HepG2 (cell line): ENCODE measurements around the gene COL5A1. TPM values are rescaled to one million over a fixed set of nuclear protein-coding genes. Genes with fewer than 3 reads are reported as not detected.

Experiments used
- ATAC-seq: fragments of 200-7000 bp; cut with Tn5 transposase; 3 replicates; pipeline ENCODE4 v1.9.1; 2020; ENCODE audit warnings: mild to moderate bottlenecking, moderate library complexity
- BruUV-seq: library from RNA; stranded (reverse); fragments of 400-500 nt; replicated peaks from 2 replicates; lab custom pipeline; 2021; lab: Mats Ljungman, UMichigan
- CTCF ChIA-PET: fragments of 300-600 bp; formaldehyde crosslinking; extraction: SDS; loops from one replicate; lab custom pipeline; 2021; ENCODE audit warnings: low total read pairs, inconsistent platforms, low intra/inter-chr PET ratio; lab: Yijun Ruan, JAX
- POLR2A ChIA-PET: fragments of 350-600 bp; sonication (Branson Sonifier 250); formaldehyde crosslinking; loops from one replicate; lab custom pipeline; 2020; ENCODE audit warnings: antibody characterized with exemption, inconsistent platforms; lab: Yijun Ruan, JAX
- DNase-seq: peaks from one replicate; pipeline ENCODE4 v3.0.0-alpha.2; 2015; ENCODE audit warnings: low spot score
- FAIRE-seq: peaks from 3 replicates; lab custom pipeline; 2011; peaks lifted over from hg19 to GRCh38; lab: Jason Lieb, UNC
- H2AFZ ChIP-seq: one replicate; pipeline ENCODE4 v1.6.1; 2011; ENCODE audit warnings: low read length, inconsistent platforms
- H3K27ac ChIP-seq: fragments of 300-600 bp; 3 replicates; pipeline ENCODE4 v1.8.0; 2011; ENCODE audit warnings: mixed run types, mild to moderate bottlenecking, mixed read lengths, low read length, inconsistent platforms; ENCODE audit not compliant: insufficient read depth; ENCODE audit errors: extremely low read length
- H3K27me3 ChIP-seq, 2 experiments: fragments of 200-600 bp in 1 of 2; 2 replicates in 1 of 2; 3 replicates in 1 of 2; pipeline versions ENCODE4 v1.6.0 to v1.8.0; 2011; ENCODE audit warnings: low read length in 2 of 2, mild to moderate bottlenecking in 2 of 2, moderate library complexity in 2 of 2, inconsistent platforms in 1 of 2; ENCODE audit not compliant: insufficient read depth in 2 of 2, control insufficient read depth in 1 of 2
- H3K36me3 ChIP-seq, 2 experiments: fragments of 200-600 bp in 1 of 2; replicated peaks in 1 of 2; 2 replicates in 1 of 2; 3 replicates in 1 of 2; pipeline versions ENCODE4 v1.5.1 to v1.8.0; 2011; ENCODE audit warnings: low read length in 2 of 2, inconsistent platforms in 1 of 2; ENCODE audit not compliant: insufficient read depth in 2 of 2, control insufficient read depth in 1 of 2
- H3K4me1 ChIP-seq: 2 replicates; pipeline ENCODE4 v1.5.1; 2012; ENCODE audit warnings: low read length, inconsistent platforms; ENCODE audit not compliant: insufficient read depth
- H3K4me2 ChIP-seq: 2 replicates; pipeline ENCODE4 v1.6.0; 2011; ENCODE audit warnings: low read depth, low read length, inconsistent platforms
- H3K4me3 ChIP-seq, 3 experiments: fragments of 200-600 bp in 1 of 3; sonication (generic), shearing (Covaris generic) in 1 of 3; replicated peaks in 1 of 3; 2 replicates each; pipeline ENCODE4 v1.5.1; 2011 to 2016; ENCODE audit warnings: low read length in 3 of 3, inconsistent platforms in 2 of 3, low read depth in 2 of 3, mild to moderate bottlenecking in 2 of 3, control low read depth in 1 of 3, mixed read lengths in 1 of 3; ENCODE audit not compliant: insufficient read depth in 1 of 3
- H3K79me2 ChIP-seq: one replicate; pipeline ENCODE4 v1.6.1; 2011; ENCODE audit warnings: low read length, inconsistent platforms; ENCODE audit not compliant: insufficient read depth
- H3K9ac ChIP-seq: 2 replicates; pipeline ENCODE4 v1.6.0; 2011; ENCODE audit warnings: mild to moderate bottlenecking, low read depth, low read length, inconsistent platforms; ENCODE audit not compliant: insufficient read depth
- H3K9me3 ChIP-seq: 2 replicates; pipeline ENCODE4 v1.5.1; 2012; ENCODE audit warnings: mild to moderate bottlenecking, low read length
- H4K20me1 ChIP-seq: 2 replicates; pipeline ENCODE4 v1.6.0; 2011; ENCODE audit warnings: inconsistent platforms, mild to moderate bottlenecking, low read length, moderate library complexity; ENCODE audit not compliant: insufficient read depth
- ARNT ChIP-seq: fragments of 450-650 bp; IDR thresholded peaks from 2 replicates; pipeline ENCODE4 v1.6.1; 2017
- ATF7 ChIP-seq, 2 experiments: fragments of 450-650 bp in 1 of 2; sonication (generic) in 1 of 2; formaldehyde crosslinking in 1 of 2; IDR thresholded peaks; 2 replicates each; pipeline versions ENCODE4 v1.4.0 to v1.6.1; 2016 to 2020; ENCODE audit warnings: antibody characterized with exemption in 1 of 2, mild to moderate bottlenecking in 1 of 2, missing genetic modification reagents in 1 of 2
- ATM ChIP-seq: fragments of 450-650 bp; IDR thresholded peaks from 2 replicates; pipeline ENCODE4 v1.7.1; 2017; ENCODE audit warnings: mild to moderate bottlenecking, borderline replicate concordance
- BCLAF1 ChIP-seq: fragments of 450-650 bp; IDR thresholded peaks from 2 replicates; pipeline ENCODE4 v1.6.1; 2017; ENCODE audit warnings: mild to moderate bottlenecking
- BRF2 ChIP-seq: sonication (generic); formaldehyde crosslinking; IDR thresholded peaks from 2 replicates; pipeline ENCODE4 v1.8.1; 2022; ENCODE audit warnings: mild to moderate bottlenecking, missing genetic modification reagents
- CC2D1A ChIP-seq: sonication (generic); formaldehyde crosslinking; IDR thresholded peaks from 2 replicates; pipeline ENCODE4 v1.8.1; 2023; ENCODE audit warnings: mild to moderate bottlenecking, missing genetic modification reagents
- DMAP1 ChIP-seq: IDR thresholded peaks from 2 replicates; pipeline ENCODE4 v1.6.1; 2016
- FOXM1 ChIP-seq: sonication (generic); formaldehyde crosslinking; IDR thresholded peaks from 2 replicates; pipeline ENCODE4 v1.5.0; 2020; ENCODE audit warnings: missing genetic modification reagents
- HMG20B ChIP-seq: conservative IDR thresholded peaks from 2 replicates; pipeline ENCODE4 v1.6.1; 2016; ENCODE audit warnings: missing genetic modification reagents, missing compliant biosample characterization
- KLF6 ChIP-seq: IDR thresholded peaks from 2 replicates; pipeline ENCODE4 v1.8.0; 2016; ENCODE audit warnings: missing biosample characterization, missing genetic modification reagents
- MTF2 ChIP-seq: sonication (generic); formaldehyde crosslinking; IDR thresholded peaks from 2 replicates; pipeline ENCODE4 v1.5.0; 2020; ENCODE audit warnings: missing genetic modification reagents, borderline replicate concordance
- SKI ChIP-seq: fragments of 450-650 bp; IDR thresholded peaks from one replicate; pipeline ENCODE4 v1.6.1; 2018; ENCODE audit warnings: mild to moderate bottlenecking; ENCODE audit not compliant: partially characterized antibody
- ZGPAT ChIP-seq: IDR thresholded peaks from 2 replicates; pipeline ENCODE4 v1.6.1; 2016; ENCODE audit warnings: mild to moderate bottlenecking
- ZNF121 ChIP-seq: sonication (generic); formaldehyde crosslinking; IDR thresholded peaks from 2 replicates; pipeline ENCODE4 v1.5.0; 2020; ENCODE audit warnings: mild to moderate bottlenecking, missing genetic modification reagents
- ZNF30 ChIP-seq: sonication (generic); formaldehyde crosslinking; IDR thresholded peaks from 2 replicates; pipeline ENCODE4 v1.5.0; 2020; ENCODE audit warnings: mild to moderate bottlenecking, missing genetic modification reagents
- ZNF432 ChIP-seq: sonication (generic); formaldehyde crosslinking; IDR thresholded peaks from 2 replicates; pipeline ENCODE4 v1.5.0; 2020; ENCODE audit warnings: missing genetic modification reagents, mild to moderate bottlenecking, borderline replicate concordance
- ZNF468 ChIP-seq: sonication (generic); formaldehyde crosslinking; IDR thresholded peaks from 2 replicates; pipeline ENCODE4 v1.8.0; 2022; ENCODE audit warnings: mild to moderate bottlenecking, moderate library complexity, missing genetic modification reagents
- WGBS: methylation state at CpG from one replicate; pipeline ENCODE4 v1.1.6; 2017; ENCODE audit warnings: low lambda C conversion rate; 5-methylcytosine and 5-hydroxymethylcytosine counted together
- in situ Hi-C: cut with HindIII; loops from 2 replicates; pipeline ENCODE4 v1.10.0; 2017; ENCODE audit warnings: low pct_unique_long_range_greater_than_20kb; ENCODE audit not compliant: extremely low pct_ligation_motif_present
- intact Hi-C: fragments of 100-400 bp; cut with micrococcal nuclease; formaldehyde crosslinking; loops from one replicate; pipeline ENCODE4 v1.10.0; 2022; ENCODE audit not compliant: unreplicated experiment
- polyA plus RNA-seq, 8 experiments: library from polyadenylated mRNA; depleted of rRNA in 3 of 8; stranded (reverse) in 7 of 8; unstranded in 1 of 8; fragments of >200 nt; fragmentation: Illumina TruSeq in 4 of 8; extraction: Trizol in 4 of 8; gene quantifications; 2 replicates each; pipeline versions ENCODE4 v1.2.1 to v1.2.3, GENCODE V29; 2011 to 2016; ENCODE audit warnings: low read depth in 4 of 8, missing spikeins in 1 of 8, mixed read lengths in 1 of 8; ENCODE audit not compliant: insufficient read depth in 1 of 8
- total RNA-seq, 5 experiments: library from RNA; depleted of rRNA; stranded (reverse); fragments of >200 nt; fragmentation: Illumina TruSeq; extraction: Trizol; gene quantifications; 2 replicates each; pipeline ENCODE4 v1.2.3, GENCODE V29; 2016; ENCODE audit warnings: low read depth in 1 of 5

The COL5A1 gene
- total and polyA plus RNA-seq, 2 of the 13 experiments (the other 11 are each of a cell fraction or from before 2014, with no cell fraction given) = not detected

- H3K4me1 ChIP-seq = no peaks in the 10 kb centered on the region
- 3% methylated on average over 2 of the region's 2 CpGs for WGBS
- ChIA-PET POLR2A (no interaction called here), CTCF (no interaction called here)
- H3K9ac ChIP-seq = no peak overlapping the region
- no peak overlapping the region for H3K4me3 ChIP-seq
- H3K36me3 ChIP-seq = no peaks in the 10 kb centered on the region
- H3K27me3 ChIP-seq = peaks cover 3 to 10% of the 10 kb centered on the region in 2 experiments; a peak in 3 of 5 replicates
- H2AFZ ChIP-seq = no peak overlapping the region
- H3K27ac ChIP-seq = no peak overlapping the region
- H3K9me3 ChIP-seq = no peaks in the 10 kb centered on the region
- H3K4me2 ChIP-seq = no peak overlapping the region
- H3K79me2 ChIP-seq = no peaks in the 10 kb centered on the region
- in situ Hi-C loops (no loop called here), intact Hi-C loops (no loop called here)
- ATAC-seq = no peak
- no TSS peak for BruUV-seq
- DNase-seq = no peak
- FAIRE-seq = no peak
- 0 out of 2 replicates have a peak, but pooled peaks cover 1% of the 10 kb centered on the region for H4K20me1 ChIP-seq
- TF ChIP-seq ZNF468 (CRISPR knock-in tag) (no peak), SKI (no peak), CC2D1A (CRISPR knock-in tag) (no peak), ZNF30 (CRISPR knock-in tag) (no peak), HMG20B (CRISPR knock-in tag) (no peak), MTF2 (CRISPR knock-in tag) (no peak), ARNT (no peak), ZNF432 (CRISPR knock-in tag) (no peak), BRF2 (CRISPR knock-in tag) (no peak), ATM (no peak), BCLAF1 (no peak), ZNF121 (no peak), ATF7 (IDR thresholded peaks at IDR 0.05) (no peak), ATF7 (CRISPR knock-in tag; IDR thresholded peaks at IDR 0.05) (no peak), KLF6 (no peak), FOXM1 (CRISPR knock-in tag) (no peak), ZGPAT (CRISPR knock-in tag) (no peak), DMAP1 (no peak)
These were observed 70.6 kb downstream of the COL5A1 start for GRCh38 chr9:134712243-134712642.
